Gastroesophageal sphincter (tissue), 3 donors: ENCODE data around the gene TMEM131.

Source experiments
- EP300 ChIP-seq: sonication (generic); formaldehyde crosslinking; IDR thresholded peaks from one replicate; pipeline ENCODE4 v1.6.1; 2017; ENCODE audit warnings: antibody characterized with exemption, mild to moderate bottlenecking
- POLR2AphosphoS5 ChIP-seq: sonication (generic); formaldehyde crosslinking; IDR thresholded peaks from one replicate; pipeline ENCODE4 v1.6.1; 2017; ENCODE audit warnings: antibody characterized with exemption
- TF ChIP-seq, protein P1 (sequence below), 4 experiments: fragments of 200-600 bp in 2 of 4; fragments of 450-650 bp in 2 of 4; sonication (generic) in 1 of 4; IDR thresholded peaks; one replicate each; pipeline ENCODE4 v1.5.1; 2017 to 2019; ENCODE audit warnings: antibody characterized with exemption in 4 of 4, mild to moderate bottlenecking in 2 of 4, moderate library complexity in 2 of 4

DNA sequence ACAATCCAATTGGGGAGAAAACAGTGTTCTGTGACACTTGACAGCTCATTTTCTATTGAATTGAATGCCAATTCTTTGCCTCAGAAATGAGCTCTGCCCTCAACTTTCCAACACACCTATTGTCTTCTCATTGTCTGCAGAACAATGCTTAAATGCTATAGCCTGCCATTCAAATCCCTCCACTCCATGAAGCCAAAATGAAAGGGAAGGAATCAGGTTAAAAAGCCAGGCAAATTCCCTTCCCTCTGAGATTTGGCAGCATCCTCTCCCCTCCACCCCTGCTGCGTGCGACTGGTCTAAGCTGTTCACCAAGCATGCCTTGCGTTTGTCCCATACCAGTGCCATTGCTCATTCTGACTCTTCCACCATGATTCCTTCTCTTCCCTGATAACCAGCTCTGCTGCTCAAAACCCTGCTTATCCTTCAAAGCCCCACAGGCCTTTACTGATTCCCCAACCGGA lies 32.4 kb upstream of the TMEM131 start:
- TF ChIP-seq POLR2AphosphoS5 = no peak
- TF ChIP-seq, protein P1, sequence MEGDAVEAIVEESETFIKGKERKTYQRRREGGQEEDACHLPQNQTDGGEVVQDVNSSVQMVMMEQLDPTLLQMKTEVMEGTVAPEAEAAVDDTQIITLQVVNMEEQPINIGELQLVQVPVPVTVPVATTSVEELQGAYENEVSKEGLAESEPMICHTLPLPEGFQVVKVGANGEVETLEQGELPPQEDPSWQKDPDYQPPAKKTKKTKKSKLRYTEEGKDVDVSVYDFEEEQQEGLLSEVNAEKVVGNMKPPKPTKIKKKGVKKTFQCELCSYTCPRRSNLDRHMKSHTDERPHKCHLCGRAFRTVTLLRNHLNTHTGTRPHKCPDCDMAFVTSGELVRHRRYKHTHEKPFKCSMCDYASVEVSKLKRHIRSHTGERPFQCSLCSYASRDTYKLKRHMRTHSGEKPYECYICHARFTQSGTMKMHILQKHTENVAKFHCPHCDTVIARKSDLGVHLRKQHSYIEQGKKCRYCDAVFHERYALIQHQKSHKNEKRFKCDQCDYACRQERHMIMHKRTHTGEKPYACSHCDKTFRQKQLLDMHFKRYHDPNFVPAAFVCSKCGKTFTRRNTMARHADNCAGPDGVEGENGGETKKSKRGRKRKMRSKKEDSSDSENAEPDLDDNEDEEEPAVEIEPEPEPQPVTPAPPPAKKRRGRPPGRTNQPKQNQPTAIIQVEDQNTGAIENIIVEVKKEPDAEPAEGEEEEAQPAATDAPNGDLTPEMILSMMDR (IDR thresholded peaks at IDR 0.05) = no peak
- TF ChIP-seq EP300 = no peak
